Measurements from ENCODE around the gene GMPR. TPM values are rescaled to one million over a fixed set of nuclear protein-coding genes. Genes with fewer than 3 reads are reported as not detected.
"Not testable (repeated sequence)": the region's sequence is repeated elsewhere in the genome, so short reads cannot be mapped to it uniquely, and the experiment has no call there.

GMPR gene
- total RNA-seq, 1 experiment from 2014 or later: 0.47 TPM

DNA sequence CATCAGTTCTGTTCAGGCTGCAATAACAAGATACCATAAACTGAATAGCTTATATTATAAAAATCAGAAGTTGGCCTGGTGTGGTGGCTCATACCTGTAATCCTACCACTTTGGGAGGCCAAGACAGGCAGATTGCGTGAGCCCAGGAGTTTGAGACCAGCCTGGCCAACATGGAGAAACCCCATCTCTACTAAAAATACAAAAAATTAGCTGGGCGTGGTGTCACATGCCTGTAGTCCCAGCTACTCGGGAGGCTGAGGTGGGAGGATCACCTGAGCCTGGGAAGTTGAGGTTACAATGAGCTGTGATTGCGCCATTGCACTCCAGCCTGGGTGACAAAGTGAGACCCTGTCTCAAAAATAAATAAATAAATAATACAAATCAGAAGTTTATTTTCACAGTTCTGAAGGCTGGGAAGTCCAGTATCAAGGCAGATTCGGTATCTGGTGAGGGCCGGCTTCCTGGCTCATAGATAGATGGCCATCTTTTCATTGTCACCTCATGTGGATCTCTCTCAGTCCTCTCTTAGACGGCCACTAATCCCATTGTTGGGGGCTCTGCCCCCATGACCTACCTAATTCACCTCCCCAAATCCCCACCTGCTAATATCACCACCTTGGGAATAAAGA is 31.2 kb downstream of the GMPR start:
- not testable (repeated sequence) for DNase-seq (ENCODE audit: extremely low read depth, low read depth)

DNA sequence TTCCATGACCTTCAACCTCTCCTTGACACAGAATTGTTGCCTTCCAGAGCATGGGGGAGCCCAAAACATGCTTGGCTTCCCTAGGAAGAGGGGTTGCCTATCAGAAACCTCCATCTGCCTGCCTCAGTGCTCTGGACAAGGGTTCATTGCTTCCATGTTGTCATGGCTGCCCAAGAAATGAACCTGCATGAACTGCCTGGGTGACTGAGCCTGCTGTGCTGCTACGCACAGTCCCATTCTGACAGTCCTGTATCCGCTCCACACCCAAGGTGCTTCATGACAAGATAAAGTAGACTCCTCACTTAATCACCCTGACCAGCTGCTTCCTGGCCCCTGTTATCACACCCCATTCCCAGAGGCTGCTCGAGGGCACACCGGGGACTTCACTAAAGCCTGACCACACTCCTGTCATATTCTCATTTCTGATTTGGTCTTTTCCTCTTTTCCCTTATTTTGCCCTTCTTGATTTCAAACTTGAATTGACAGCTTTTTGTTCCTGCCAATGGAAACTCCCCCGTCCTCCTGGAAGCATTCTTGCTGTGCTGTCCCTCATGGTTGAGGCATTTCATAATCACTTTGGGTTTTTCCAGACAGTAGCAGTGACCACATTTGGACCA is 31.9 kb downstream of the GMPR start:
- no peak for DNase-seq (ENCODE audit: extremely low read depth, low read depth)

DNA sequence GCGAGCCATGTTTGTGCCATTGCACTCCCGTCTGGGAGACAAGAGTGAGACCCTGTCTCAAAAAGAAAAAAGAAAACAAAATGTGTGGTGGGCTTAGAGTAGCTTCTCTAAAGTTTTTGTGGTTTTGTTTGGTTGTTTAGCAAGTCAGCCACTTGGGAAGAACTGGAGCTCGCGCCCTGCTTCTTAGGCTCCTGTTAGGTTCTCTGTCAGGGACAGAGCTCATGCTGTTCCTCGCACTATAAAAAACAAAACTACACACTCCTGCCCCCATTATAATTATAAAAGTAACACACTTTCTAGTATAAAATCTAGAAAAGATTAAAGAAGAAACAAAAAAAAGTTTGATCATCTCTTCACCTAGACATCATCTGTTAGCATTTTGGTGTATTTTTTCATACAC is 33.0 kb downstream of the GMPR start:
- DNase-seq (ENCODE audit: extremely low read depth, low read depth): no peak

DNA sequence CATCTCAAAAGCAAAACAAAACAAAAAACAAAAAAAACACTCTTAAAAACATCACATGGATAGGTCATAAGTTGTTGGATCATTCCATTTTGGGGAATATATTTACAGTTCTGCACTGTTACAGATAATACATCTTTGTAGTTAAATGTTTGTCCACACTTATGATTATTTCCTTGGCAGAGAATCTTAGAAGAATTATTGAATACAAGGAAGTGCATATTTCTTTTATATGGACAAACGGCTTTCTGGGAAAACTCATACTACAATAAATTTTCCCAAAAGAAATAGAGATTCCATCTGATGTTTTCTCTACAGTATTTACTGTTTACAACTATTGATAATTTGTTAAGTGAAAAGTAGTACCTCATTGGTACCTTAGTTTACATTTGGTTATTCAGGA is 33.8 kb downstream of the GMPR start:
- DNase-seq (ENCODE audit: extremely low read depth, low read depth): no peak

- no peak for DNase-seq (ENCODE audit: extremely low read depth, low read depth)
Measured at GRCh38 chr6:16273256-16273655, 34.9 kb downstream of the GMPR start.

GRCh38 chr6:16274483-16274882 is 36.1 kb downstream of the GMPR start:
- no peak for DNase-seq (ENCODE audit: extremely low read depth, low read depth)

DNA sequence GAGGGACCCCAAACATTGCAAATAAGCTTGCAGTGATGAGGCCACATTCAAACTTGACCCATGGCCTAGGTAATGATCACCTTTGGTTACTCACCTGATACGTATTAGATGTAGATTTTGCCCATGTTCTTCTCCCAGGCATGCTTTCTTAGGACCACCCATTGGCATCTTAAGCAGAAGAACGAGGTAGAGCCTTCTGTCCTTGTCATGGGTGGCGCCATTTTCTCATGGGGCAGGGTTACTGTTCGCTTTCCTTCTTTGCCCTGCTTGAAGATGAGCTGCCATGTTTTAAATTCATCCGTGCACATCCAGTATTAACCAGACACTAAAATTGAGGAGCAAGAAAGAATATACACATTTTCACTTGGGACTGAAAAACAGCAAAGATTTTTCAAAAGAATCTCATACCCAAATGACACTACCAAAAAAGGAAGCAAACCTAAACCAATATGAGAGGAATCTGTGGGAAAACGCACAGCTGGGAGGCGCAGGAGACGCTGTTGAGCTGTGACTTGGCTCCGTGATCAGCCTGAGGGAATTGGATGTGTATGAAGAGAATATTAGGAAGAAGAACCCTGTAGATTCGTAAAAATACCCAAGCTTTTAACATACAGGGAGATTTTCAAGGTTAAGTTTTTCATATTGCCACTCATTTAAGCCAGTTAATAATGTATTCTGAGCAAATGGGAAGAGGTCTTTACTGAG is 36.6 kb downstream of the GMPR start:
- no peak for DNase-seq (ENCODE audit: extremely low read depth, low read depth)

DNA sequence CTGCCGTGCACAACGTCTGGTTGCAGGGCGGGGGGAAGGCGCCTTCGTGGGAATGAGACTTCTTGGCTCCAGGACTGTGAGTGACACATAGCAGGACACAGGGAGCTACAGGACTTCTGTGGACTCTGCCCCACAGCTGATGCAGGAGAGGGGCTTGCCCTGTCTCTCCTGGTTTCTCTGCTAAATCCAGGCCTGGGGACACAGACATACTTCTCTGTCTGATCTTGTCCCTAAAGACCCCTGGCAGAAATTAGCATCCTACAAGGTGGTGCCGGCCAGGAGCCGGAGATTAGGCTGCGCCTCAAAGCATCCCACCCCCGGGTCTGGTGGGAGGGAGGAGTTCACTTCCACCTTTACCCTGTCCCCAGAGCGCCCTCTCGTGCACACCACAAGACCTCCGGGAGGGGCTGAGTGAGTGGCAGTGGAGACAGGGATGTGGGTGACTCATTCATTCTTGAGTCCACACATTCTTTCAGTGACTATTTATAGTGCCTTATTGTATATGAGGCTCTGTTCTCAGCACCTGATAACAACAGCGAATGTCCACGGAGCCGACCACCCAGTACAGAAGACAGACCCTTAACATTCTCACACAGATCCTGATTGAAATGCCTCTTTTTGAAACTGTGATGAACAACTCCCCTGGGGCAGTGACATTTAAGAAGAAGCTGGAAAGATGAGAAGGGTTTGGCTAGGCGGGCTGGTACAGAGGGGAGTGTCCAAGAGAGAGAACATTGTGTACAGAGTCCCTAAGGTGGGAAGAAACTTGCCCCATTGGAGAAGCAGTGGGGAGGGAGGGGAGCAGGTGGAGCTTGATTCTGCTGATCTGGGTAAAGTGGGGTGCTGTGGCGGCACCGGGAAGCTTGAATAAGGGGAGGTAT is 39.0 kb downstream of the GMPR start:
- DNase-seq (ENCODE audit: extremely low read depth, low read depth): peak; percentile 75

- DNase-seq (ENCODE audit: extremely low read depth, low read depth): no peak
Measured at GRCh38 chr6:16278048-16278724, 39.8 kb downstream of the GMPR start.

- DNase-seq (ENCODE audit: extremely low read depth, low read depth): no peak
Measured at GRCh38 chr6:16278750-16279149, 40.4 kb downstream of the GMPR start.

- no peak for DNase-seq (ENCODE audit: extremely low read depth, low read depth)
Measured at GRCh38 chr6:16279243-16279642, 40.9 kb downstream of the GMPR start.

DNA sequence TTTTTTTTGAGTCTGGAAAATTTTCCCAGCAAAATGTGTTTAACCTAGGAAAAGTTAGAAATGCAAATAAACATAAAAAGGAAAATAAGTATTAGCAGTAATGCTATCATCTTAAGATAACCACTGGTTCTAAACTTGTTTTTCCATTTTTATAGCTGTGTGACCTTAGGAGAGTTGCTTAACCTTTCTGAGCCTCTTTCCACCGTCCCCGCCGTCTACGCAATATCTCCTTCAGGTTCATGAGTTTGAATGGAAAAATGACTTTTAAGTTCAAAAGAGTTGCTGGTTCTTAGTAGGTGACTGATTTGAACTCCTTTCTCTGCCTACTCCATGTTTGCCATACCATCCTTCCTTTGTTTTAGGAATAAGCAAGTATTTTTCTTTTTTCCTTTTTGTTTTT is 44.0 kb downstream of the GMPR start:
- DNase-seq (ENCODE audit: extremely low read depth, low read depth): no peak

- no peak for DNase-seq (ENCODE audit: extremely low read depth, low read depth)
Measured at GRCh38 chr6:16284472-16284871, 46.1 kb downstream of the GMPR start.

DNA sequence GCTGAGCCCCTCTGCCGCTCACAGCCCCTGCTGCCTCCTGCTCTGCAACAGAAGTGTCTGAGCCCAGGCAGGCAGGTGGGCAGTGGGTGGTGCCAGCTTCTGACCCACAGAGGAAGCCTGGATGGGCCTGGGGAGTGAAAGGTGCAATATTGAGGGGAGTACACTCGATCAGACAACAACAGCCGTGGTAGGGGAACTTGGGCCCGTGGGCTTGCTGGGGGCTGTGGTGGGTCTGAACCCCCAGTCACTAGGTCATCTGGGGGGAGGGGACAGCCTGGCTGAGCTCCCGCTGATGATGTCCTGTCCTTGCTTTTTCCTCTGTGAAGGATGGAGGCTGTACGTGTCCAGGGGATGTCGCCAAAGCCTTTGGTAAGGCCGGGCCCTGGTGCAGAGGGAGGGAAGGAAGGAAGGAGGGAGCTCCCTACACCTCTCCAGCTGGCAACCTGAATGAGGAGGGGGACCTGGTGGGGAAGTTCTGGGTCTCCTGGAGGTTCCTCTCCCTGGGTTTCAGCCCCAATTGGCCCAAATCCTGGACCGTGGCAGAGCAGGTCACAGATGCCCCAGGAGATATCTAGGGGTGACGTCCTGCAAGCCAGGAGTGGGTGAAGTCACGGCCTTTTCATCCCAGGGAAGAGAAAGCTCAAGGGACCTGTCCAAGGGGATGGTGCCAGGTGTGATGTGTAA is 47.2 kb downstream of the GMPR start:
- DNase-seq (ENCODE audit: extremely low read depth, low read depth): no peak

GRCh38 chr6:16286151-16286522 is 47.8 kb downstream of the GMPR start:
- DNase-seq (ENCODE audit: extremely low read depth, low read depth): peak; percentile 45

- no peak for DNase-seq (ENCODE audit: extremely low read depth, low read depth)
Measured at GRCh38 chr6:16288163-16288562, 49.8 kb downstream of the GMPR start.

DNA sequence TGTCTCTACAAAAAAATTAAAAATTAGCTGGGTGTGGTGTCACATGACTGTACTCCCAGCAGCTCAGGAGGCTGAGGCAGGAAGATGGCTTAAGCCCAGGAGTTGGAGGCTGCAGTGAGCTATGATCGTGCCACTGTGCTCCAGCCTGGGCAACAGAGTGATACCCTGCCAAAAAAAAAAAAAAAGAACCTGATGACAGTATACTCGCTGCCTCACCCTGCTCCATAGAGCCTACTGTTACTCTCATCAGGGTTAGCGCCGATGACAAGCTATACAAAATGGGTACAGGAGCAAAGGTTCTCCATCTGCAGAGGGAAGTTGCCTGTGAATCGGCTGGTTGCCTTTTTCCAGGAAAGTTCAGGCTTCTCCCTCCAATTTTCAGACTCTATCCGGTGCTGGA is 53.4 kb downstream of the GMPR start:
- DNase-seq (ENCODE audit: extremely low read depth, low read depth): no peak

GRCh38 chr6:16292432-16292831 is 54.0 kb downstream of the GMPR start:
- no peak for DNase-seq (ENCODE audit: extremely low read depth, low read depth)

GRCh38 chr6:16292942-16293341 is 54.6 kb downstream of the GMPR start:
- no peak for DNase-seq (ENCODE audit: extremely low read depth, low read depth)

- no peak for DNase-seq (ENCODE audit: extremely low read depth, low read depth)
Measured at GRCh38 chr6:16294371-16294770, 56.0 kb downstream of the GMPR start.

Data from NCI-H460 (cell line).